GM12801 (cell line): ENCODE measurements around the gene GFOD1.

Experiments used
- CTCF ChIP-seq: IDR thresholded peaks from one replicate; pipeline ENCODE4 v1.5.1; 2011; ENCODE audit warnings: control low read depth; ENCODE audit not compliant: insufficient read length; ENCODE audit errors: extremely low read depth

The GFOD1 gene

GRCh38 chr6:13519839-13520238 lies 32.4 kb upstream of the GFOD1 start:
- no peak for TF ChIP-seq CTCF

- no peak for TF ChIP-seq CTCF
These were observed 29.7 kb upstream of the GFOD1 start for GRCh38 chr6:13517116-13517515.

GRCh38 chr6:13515912-13516311 lies 28.5 kb upstream of the GFOD1 start:
- no peak for TF ChIP-seq CTCF

DNA sequence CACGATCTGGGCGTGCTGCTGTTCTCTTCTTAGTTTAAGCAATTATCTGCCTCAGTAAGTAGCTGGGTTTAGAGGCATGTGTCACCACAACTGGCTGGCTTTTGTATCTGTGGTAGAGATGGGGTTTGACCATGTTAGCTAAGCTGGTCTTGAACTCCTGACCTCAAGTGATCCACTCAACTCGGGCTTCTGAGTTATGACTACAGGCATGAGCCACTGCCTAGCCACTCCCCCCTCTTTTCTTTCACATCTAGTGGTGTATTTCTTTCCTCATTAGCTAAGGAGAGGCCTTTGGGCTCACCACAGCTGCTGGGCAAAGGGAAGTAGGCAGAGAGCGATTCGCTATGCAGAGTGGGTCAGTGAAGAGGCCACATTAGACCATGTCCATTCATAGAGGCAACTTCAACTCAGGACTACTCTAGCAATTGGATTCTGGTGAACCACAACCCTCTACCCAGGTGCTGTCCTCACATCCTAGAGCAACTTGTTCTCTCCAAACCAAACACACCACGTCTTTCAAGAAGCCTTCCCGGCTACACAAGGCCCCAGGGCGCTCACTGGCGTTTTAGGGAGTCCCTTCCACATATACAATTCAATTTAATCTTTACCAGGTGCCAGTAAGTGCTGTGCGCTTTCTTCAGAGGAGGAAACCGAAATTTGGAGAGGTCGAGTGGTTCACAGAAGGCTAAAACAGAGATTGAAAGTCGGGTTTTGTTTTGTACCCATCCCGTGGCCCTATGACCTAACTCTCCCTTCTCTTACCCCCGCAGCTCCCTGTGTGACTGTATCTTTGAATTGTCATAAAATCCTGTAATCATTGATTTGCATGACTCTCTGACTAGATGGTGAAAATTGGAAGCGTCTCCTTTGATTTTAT lies 26.5 kb upstream of the GFOD1 start:
- TF ChIP-seq CTCF = no peak

DNA sequence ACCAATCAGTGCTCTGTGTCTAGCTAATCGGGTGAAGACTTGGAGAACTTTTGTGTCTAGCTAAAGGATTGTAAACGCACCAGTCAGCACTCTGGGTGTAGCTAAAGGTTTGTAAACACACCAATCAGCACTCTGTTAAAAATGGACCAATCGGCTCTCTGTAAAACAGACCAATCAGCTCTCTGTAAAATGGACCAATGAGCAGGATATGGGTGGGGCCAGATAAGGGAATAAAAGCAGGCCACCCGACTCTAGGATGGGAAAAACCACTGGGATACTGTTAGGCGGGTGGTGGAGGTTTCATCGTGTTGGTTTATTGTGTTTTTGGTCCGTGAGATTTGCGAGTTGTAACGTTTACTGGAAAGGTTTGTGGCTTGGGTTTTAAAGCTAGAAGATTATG lies 25.5 kb upstream of the GFOD1 start:
- TF ChIP-seq CTCF = no peak

DNA sequence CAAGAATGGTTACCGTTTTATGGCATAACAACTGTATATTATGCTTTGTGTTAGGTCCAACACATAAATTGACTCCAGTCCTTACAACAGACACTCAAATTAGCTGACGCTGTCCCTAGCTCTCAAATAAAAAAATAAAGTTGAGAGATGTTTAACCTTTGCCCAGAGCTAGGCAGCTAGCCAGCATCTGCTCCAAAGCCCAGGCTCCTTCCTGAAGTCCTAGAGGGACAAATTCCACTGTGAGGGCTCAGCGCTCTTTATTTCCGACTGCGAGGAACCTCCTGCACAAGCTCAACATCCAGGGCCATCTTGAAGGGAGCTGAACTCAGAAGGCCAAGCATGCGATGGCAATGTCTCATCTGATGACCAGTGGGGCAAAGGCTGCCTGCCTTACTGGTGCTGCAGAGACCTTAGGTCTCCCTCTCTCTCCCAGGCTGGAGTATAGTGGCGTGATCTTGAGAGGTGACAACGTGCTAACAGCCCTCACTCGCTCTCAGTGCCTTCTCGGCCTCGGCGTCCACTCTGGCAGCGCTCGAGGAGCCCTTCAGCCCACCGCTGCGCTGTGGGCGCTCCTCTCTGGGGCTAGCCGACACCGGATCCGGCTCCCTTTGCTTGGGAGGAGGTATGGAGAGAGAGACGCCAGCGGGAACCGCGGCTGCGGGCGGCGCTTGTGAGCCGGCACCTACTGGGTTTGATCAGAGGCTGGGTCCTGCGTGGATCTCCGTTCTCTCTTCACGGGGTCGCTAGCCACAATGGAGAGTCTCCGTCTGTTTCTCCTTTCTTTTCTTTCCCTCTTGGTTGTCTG lies 24.7 kb upstream of the GFOD1 start:
- no peak for TF ChIP-seq CTCF
